HFFc6 (cell line): ENCODE measurements around the gene BPGM. TPM values are rescaled to one million over a fixed set of nuclear protein-coding genes. Genes with fewer than 3 reads are reported as not detected.
A peak's percentile ranks its signal among the peaks of the same experiment; 100 is the strongest.
"Not testable (repeated sequence)": the region's sequence is repeated elsewhere in the genome, so short reads cannot be mapped to it uniquely, and the experiment has no call there.

Source experiments
- DNase-seq: peaks from one replicate; pipeline ENCODE4 v3.0.0-alpha.2; 2018
- H3K27ac Mint-ChIP-seq: 2 replicates; pipeline ENCODE4 v1.8.0; 2020; ENCODE audit warnings: mild to moderate bottlenecking, mixed read lengths
- H3K27me3 Mint-ChIP-seq: 2 replicates; pipeline ENCODE4 v1.8.0; 2021; ENCODE audit warnings: mild to moderate bottlenecking, moderate library complexity, mixed read lengths; ENCODE audit not compliant: insufficient read depth
- H3K36me3 Mint-ChIP-seq: 2 replicates; pipeline ENCODE4 v1.8.0; 2021; ENCODE audit warnings: low read depth, mixed read lengths
- H3K4me1 Mint-ChIP-seq: 2 replicates; pipeline ENCODE4 v1.8.0; 2020; ENCODE audit warnings: low read depth, mixed read lengths
- H3K4me3 Mint-ChIP-seq: 2 replicates; pipeline ENCODE4 v1.8.0; 2020; ENCODE audit warnings: mild to moderate bottlenecking, moderate library complexity, mixed read lengths
- H3K9me3 Mint-ChIP-seq: 2 replicates; pipeline ENCODE4 v1.8.0; 2020; ENCODE audit warnings: mild to moderate bottlenecking, mixed read lengths
- total RNA-seq, 6 experiments: library from RNA; stranded (reverse); fragmentation: NEBNext Ultra II Directional; extraction: Animal tissue kit (Norgen Biotek cat#: 25700); gene quantifications; 2 replicates in 1 of 6; 3 replicates in 5 of 6; pipeline ENCODE4 v1.2.3, GENCODE V29; 2021
- TF ChIP-seq, protein P1 (sequence below): fragments of 200-600 bp; sonication (generic); IDR thresholded peaks from 2 replicates; pipeline ENCODE4 v1.5.0; 2021; ENCODE audit warnings: antibody characterized with exemption, mild to moderate bottlenecking

BPGM gene
- total RNA-seq, 6 experiments from 2014 or later: 34.4 to 57.3 (median 39.3) TPM

DNA sequence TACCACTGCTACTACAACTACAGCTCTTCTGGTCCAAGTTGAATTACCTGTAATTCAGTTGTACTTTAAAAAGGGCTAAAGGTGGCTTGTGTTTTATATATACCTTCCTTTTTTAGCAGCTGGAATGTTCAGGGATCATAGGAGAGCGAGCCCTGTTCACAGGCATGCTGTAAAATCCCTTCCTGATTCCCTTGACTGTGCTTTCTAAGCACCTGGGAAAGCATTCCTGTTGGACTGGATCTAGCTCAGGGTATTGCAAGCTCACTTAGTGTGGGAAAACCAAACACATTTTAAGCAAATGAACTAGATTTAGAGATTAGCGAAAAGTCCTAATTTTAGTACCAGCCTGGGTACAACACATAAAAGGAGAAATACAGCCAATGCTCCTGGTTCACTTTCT lies 31.5 kb downstream of the BPGM start:
- DNase-seq: no peak
- Mint-ChIP-seq H3K27ac (no peak overlapping the region), H3K27me3 (peaks cover 1% of the 10 kb centered on the region; the same call in 1 of the 2 replicates), H3K9me3 (no peaks in the 10 kb centered on the region), H3K4me1 (peaks cover 25% of the 10 kb centered on the region), H3K36me3 (peaks cover 35% of the 10 kb centered on the region), H3K4me3 (no peak overlapping the region)
- TF ChIP-seq, protein P1, sequence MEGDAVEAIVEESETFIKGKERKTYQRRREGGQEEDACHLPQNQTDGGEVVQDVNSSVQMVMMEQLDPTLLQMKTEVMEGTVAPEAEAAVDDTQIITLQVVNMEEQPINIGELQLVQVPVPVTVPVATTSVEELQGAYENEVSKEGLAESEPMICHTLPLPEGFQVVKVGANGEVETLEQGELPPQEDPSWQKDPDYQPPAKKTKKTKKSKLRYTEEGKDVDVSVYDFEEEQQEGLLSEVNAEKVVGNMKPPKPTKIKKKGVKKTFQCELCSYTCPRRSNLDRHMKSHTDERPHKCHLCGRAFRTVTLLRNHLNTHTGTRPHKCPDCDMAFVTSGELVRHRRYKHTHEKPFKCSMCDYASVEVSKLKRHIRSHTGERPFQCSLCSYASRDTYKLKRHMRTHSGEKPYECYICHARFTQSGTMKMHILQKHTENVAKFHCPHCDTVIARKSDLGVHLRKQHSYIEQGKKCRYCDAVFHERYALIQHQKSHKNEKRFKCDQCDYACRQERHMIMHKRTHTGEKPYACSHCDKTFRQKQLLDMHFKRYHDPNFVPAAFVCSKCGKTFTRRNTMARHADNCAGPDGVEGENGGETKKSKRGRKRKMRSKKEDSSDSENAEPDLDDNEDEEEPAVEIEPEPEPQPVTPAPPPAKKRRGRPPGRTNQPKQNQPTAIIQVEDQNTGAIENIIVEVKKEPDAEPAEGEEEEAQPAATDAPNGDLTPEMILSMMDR: no peak

DNA sequence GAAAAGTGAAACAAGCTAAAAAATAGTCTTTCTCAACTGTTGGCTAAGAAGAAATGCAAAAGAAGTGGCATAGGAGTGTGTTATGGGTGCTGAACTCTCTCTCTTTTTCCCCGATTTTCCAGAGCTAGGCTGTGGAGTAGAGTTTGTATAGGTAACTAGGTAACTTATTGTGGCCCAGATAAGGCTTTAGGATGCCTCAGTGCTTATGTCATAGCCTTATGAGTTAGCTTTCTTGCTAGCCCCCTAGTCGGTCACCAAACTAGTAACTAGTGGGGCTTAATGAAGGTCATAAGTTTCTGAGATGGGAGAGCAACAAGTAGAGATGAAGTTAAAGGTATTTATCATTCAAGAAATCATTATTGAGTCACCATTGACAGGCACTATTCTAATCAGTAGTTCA lies 32.4 kb downstream of the BPGM start:
- Mint-ChIP-seq H3K9me3 (no peaks in the 10 kb centered on the region), H3K27me3 (peaks cover 1% of the 10 kb centered on the region; the same call in 1 of the 2 replicates), H3K4me1 (peaks cover 24% of the 10 kb centered on the region), H3K36me3 (peaks cover 30% of the 10 kb centered on the region), H3K27ac (no peak overlapping the region), H3K4me3 (no peak overlapping the region)
- TF ChIP-seq, protein P1: no peak
- DNase-seq: no peak

DNA sequence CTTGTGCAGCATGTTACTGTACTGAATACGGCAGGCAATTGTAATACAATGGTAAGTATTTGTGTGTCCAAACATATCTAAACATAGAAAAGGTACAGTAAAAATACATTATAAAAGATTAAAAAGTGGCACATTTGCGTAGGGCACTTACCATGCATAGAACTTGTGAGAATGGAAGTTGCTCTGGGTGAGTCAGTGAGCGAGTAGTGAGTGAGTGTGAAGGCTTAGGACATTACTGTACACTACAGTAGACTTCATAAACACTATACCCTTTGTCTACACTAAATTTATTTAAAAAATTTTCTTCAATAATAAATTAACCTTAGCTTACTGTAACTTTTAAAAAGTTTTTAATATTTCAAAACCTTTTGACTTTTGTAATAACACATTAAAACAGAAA lies 37.5 kb downstream of the BPGM start:
- no peak overlapping the region for H3K4me3 Mint-ChIP-seq
- TF ChIP-seq, protein P1: no peak
- peaks cover 16% of the 10 kb centered on the region for H3K36me3 Mint-ChIP-seq
- H3K27me3 Mint-ChIP-seq: peaks cover 1% of the 10 kb centered on the region; the same call in 1 of the 2 replicates
- DNase-seq: no peak
- peaks cover 43% of the 10 kb centered on the region for H3K4me1 Mint-ChIP-seq
- H3K27ac Mint-ChIP-seq: no peak overlapping the region
- no peaks in the 10 kb centered on the region for H3K9me3 Mint-ChIP-seq

DNA sequence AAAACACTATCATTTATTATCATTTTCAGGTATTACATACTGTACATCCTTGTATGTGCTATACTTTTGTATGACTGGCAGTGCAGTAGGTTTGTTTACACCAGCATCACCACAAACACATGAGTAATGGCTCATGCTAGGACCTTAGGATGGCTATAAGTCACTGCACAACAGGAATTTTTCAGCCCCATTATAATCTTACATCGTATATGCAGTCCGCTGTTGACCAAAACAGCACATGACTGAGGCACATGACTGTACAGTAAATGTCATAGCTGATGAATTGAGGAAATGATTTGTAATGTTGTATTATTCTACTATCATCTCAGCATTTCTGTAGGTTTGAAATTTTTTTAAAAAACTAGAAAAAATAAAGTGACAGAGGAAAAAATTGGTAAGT lies 38.6 kb downstream of the BPGM start:
- no peak overlapping the region for H3K4me3 Mint-ChIP-seq
- H3K27me3 Mint-ChIP-seq: peaks cover 1% of the 10 kb centered on the region; the same call in 1 of the 2 replicates
- peaks cover 5% of the 10 kb centered on the region for H3K36me3 Mint-ChIP-seq
- DNase-seq: peak; percentile 44
- no peak overlapping the region; the same call in 1 of the 2 replicates for H3K27ac Mint-ChIP-seq
- TF ChIP-seq, protein P1: no peak
- no peaks in the 10 kb centered on the region for H3K9me3 Mint-ChIP-seq
- peaks cover 54% of the 10 kb centered on the region for H3K4me1 Mint-ChIP-seq

DNA sequence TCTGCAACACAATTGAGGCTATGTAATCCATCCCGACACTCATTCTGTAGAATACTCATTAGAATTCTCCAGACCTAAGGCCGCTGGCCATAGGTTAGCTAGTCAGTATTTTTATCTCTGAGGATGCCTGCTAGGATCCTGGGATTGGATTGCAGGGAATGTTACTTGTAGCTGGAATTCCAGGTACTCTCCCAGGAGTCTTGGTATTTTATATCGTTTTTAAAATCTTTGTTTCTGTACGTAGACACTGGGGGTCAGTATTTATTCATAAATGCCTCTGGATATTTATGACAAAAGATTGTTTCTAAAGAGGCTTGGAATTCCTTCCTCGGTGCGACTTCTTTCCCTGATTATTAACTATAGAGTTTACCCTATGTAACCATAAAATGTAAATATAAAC lies 40.1 kb downstream of the BPGM start:
- Mint-ChIP-seq H3K27me3 (peaks cover 3% of the 10 kb centered on the region; the same call in 1 of the 2 replicates), H3K4me1 (peaks cover 69% of the 10 kb centered on the region), H3K4me3 (no peak overlapping the region), H3K36me3 (no peaks in the 10 kb centered on the region), H3K9me3 (no peaks in the 10 kb centered on the region), H3K27ac (0 out of 2 replicates have a peak overlapping the region, but pooled peaks have one; percentile 19)
- DNase-seq: peak; percentile 38
- TF ChIP-seq, protein P1: peak; percentile 73

DNA sequence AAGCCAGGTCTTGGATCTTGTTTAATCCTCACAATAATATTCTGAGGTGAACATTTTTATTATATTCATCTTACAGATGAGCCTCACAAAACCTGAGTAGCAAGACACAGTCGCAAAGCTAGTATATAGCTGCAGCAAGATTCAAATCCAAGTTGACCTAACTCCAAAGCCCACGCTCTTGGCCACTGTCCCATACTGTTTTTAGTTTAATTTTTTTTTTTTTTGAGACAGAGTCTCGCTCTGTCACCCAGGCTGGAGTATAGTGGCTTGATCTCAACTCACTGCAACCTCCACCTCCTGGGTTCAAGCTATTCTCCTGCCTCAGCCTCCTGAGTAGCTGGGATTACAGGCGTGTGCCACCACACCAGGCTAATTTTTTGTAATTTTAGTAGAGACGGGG lies 42.9 kb downstream of the BPGM start:
- not testable (repeated sequence) for H3K36me3 Mint-ChIP-seq, DNase-seq, H3K27me3 Mint-ChIP-seq, H3K9me3 Mint-ChIP-seq
- H3K4me1 Mint-ChIP-seq: peaks cover 83% of the 10 kb centered on the region
- H3K27ac Mint-ChIP-seq: peak overlapping the region; percentile 97
- H3K4me3 Mint-ChIP-seq: peak overlapping the region; percentile 35
